Vagina (tissue), 2 donors: ENCODE results near the gene RNF11.

Source experiments
- POLR2A ChIP-seq, 2 donors: fragments of 450-650 bp; IDR thresholded peaks; one replicate each; pipeline ENCODE4 v1.6.1; 2017; ENCODE audit warnings: antibody characterized with exemption in 2 of 2, mild to moderate bottlenecking in 2 of 2, moderate library complexity in 2 of 2
- POLR2AphosphoS5 ChIP-seq, 2 donors: sonication (generic); formaldehyde crosslinking; IDR thresholded peaks; one replicate each; pipeline ENCODE4 v1.9.0; 2017; ENCODE audit warnings: antibody characterized with exemption in 2 of 2, mild to moderate bottlenecking in 2 of 2, low read depth in 1 of 2; ENCODE audit not compliant: insufficient read depth in 1 of 2
- TF ChIP-seq, protein P1 (sequence below), 3 experiments: fragments of 450-650 bp in 2 of 3; fragments of 200-600 bp in 1 of 3; sonication (generic) in 1 of 3; IDR thresholded peaks; one replicate each; pipeline ENCODE4 v1.5.1; 2017 to 2019; ENCODE audit warnings: antibody characterized with exemption in 3 of 3, mild to moderate bottlenecking in 2 of 3, moderate library complexity in 2 of 3

DNA sequence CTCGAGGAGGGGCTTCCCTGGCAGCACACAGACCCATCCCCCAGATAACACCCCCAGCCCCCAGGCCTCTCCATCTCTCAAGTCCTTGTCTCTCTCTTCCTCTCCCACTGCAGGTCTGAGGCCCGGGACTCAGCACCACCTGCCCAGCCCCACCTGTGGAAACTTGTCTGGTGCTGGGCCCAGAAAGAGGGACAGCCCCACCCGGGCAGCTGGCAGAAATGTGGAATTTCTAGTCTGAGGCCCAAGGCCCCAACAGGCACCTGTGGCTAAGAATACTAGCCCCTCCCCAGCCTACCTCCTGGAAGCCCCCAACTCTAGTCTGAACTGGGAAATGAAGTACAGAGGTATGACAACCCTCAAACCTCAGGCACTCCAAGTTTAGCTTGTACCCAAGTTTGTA lies 78.9 kb downstream of the RNF11 start:
- TF ChIP-seq, protein P1, sequence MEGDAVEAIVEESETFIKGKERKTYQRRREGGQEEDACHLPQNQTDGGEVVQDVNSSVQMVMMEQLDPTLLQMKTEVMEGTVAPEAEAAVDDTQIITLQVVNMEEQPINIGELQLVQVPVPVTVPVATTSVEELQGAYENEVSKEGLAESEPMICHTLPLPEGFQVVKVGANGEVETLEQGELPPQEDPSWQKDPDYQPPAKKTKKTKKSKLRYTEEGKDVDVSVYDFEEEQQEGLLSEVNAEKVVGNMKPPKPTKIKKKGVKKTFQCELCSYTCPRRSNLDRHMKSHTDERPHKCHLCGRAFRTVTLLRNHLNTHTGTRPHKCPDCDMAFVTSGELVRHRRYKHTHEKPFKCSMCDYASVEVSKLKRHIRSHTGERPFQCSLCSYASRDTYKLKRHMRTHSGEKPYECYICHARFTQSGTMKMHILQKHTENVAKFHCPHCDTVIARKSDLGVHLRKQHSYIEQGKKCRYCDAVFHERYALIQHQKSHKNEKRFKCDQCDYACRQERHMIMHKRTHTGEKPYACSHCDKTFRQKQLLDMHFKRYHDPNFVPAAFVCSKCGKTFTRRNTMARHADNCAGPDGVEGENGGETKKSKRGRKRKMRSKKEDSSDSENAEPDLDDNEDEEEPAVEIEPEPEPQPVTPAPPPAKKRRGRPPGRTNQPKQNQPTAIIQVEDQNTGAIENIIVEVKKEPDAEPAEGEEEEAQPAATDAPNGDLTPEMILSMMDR (IDR thresholded peaks at IDR 0.05), result no peak
- TF ChIP-seq POLR2A (IDR thresholded peaks at IDR 0.05), result no peak
- no peak for TF ChIP-seq POLR2AphosphoS5 (IDR thresholded peaks at IDR 0.05; ENCODE audit: insufficient read depth in 1 of 2, low read depth in 1 of 2)
